Measurements from ENCODE around the gene GMDS.

GRCh38 chr6:2263896-2264295 lies 18.5 kb upstream of the GMDS start:
- TF ChIP-seq CTCF (conservative IDR thresholded peaks at IDR 0.05; ENCODE audit: low read length), result no peak
- no peak for TF ChIP-seq EZH2phosphoT487 (IDR thresholded peaks at IDR 0.05; ENCODE audit: borderline replicate concordance)

Data from Loucy (cell line).